A204.1 (cell line): ENCODE data around the gene TMEM117.

Experiments used
- FAIRE-seq: peaks from 2 replicates; lab custom pipeline; 2012; peaks lifted over from hg19 to GRCh38; lab: Jason Lieb, UNC

The TMEM117 gene

DNA sequence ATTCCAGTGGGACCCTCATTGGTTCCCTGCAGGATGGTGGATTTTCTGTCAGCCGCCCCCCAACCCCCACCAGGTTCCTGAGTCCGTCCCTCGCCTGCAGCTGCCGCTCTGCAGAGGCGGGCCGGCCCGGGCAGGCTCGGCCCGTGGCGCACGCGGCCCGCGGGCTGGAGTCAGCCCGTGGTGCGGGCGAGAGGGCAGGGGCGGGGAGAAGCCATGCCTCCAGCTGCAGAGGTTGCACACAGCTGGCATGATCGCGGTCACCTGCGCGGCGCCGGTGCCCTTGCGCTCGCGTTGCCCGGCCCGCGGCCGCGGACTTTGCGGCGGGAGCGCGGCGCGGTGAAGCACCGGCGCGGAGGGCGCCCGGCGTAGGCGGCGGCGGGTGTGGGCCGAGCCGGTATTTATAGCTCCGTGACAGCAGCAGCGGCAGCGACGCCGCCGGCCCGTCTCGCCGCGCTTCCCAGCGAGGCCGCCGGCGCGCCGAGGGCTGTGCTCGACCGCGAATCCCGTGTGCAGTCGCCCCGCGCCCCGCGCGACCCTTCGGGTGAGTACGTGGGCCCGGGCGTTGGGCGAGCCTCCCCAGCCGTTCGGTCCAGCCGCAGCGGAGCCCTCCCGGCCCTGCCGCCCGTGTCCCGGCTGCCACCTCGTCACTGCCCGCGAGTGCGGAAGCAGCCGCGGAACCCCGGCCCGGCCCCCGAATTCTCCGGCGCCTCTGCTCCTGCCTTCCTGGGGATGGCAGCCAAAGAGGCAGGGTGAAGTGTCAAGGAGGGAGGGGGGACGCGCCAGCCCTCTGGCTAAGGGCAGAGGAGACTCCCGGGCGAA lies at the start of gene TMEM117:
Gene TMEM117, plus strand, starts transcription at position 426 of the 819 bp plus-strand sequence.
- no peak for FAIRE-seq

DNA sequence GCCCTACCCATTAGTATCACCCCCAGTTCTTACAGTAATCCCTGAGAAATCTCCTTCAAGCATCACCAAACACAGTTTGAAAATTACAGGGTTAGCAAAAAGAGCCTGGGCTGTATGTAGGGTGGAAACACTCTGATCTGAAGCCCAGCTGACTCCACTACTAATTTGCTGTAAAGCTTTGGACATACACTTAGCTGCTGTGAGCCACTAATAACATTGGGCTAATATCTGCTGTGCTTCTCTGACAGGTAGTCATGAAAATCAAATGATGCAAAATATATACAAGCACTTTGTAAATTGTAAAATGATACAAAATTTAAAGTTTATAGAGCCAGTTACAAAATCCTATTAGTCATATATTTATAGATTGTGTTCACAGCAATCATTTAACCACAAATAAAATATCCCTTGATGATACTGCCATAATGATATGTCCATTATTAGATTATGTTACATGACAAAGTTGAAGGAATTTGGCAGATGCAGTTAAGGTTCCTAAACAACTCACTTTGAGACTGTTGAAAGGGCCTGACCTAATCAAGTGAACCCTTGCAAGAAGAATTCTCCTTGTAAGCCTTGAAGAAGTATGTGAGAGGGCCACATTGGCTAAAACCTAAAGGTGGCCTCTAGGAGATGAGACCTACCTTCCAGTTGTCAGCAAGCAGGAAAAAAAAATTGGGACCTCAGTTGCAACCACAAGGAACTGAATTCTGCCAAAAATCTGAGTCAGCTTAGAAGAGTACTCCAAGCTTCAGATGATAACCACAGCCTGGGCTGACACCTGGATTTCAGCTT lies 48.8 kb upstream of the TMEM117 start:
- FAIRE-seq: no peak

DNA sequence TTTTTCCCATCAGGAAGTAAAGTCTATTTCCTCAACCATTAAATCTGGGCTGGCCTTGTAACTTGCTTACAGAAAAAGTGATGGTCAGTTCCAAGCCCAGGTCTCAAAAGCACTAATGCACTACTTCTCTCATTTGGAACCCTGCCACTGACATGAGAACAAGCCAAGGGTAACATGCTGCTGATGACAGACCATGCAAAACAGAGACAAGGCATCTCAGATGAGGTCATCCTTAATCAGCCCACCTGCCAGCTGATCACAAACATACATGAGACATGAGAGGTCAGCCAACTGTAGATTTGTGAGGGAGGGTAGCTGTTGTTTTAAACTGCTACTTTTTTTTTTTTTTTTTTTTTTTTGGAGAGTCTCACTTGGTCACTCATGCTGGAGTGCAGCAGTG lies 45.9 kb upstream of the TMEM117 start:
- no peak for FAIRE-seq

DNA sequence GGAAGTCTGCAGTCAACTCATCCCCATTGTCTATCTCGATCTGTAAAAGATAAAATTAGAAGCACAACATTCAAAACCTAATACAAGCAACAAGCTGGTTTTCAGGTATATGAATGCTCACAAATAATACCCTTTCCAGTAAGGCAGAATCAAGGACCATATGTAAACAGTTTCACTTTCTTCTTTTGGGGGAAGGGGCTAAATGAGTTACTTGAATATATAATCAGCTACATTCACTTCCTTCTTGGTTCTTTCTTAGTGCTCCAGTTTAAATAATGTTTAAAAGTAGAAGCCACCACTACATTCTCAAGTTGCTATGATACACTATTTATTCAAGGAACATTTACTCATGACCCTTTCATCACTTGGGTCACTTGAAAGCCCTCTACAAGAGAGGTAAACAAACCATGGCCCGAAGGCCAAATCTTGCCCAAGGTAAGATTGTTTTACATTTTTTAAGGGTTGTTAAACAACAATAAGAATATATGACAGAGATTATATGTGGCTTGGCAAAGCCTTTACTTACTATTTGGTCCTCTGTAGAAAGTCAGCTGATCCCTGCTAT lies 40.1 kb upstream of the TMEM117 start:
- FAIRE-seq: no peak

DNA sequence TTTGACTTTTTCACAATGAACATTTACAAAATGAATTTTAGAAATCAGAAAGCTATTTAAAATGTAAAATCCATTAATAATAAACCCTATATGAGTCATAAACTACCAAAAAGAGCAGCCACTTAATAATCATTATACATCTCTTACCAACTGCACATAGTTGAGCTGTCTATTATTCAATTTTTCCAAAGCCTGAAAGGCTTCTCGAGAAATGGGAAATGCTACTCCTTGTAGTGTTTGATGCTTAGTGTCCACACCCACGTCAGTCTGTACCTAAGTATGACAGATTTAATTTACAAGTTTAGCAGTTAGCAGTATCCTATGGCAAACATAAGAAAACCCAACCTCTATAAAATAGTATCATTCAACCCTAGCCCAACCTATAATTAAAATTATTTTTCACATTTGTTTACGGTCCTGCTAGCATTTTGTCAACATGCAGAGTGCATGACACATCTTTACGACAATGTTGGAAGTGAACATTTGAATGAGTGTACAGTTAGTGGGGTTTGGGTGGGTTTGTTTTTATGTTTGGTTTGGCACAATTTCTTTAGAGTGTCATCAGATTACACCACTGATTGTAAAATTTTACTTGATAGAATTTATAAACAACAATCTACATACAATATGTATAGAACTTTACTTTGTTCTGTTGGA lies 38.2 kb upstream of the TMEM117 start:
- no peak for FAIRE-seq

DNA sequence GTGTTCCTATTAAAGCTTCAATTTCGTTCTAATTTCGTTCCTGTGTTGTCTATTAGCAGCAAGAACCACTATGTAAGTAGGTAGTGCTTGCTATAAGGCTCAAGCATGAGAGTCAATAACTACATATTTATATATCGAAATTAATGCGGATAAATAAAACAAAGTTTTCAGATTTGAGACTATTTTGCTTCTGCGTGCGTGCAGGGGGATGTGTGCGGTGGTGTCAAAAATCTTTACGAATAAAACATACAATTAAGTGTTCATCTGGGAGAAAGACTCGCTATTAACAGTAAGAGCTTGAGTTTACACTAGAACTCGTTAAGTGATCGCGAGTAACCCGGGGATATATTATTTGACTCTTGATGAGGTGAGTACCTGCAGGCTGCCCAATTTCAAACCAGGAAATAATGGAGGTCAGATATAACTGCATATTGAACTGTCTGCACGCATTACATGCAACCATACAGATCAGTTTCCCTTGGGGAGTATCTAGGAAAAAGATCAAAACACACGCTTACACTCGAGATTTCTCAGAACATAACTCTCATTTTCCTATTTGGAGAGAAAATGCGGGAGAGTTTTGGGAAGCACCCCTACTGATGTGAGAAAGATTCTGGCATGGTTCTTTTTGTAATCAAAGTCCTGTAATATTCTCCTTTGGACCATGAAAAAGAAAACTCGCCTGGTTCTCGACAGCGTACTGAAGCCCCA lies 30.6 kb upstream of the TMEM117 start:
- FAIRE-seq: no peak

DNA sequence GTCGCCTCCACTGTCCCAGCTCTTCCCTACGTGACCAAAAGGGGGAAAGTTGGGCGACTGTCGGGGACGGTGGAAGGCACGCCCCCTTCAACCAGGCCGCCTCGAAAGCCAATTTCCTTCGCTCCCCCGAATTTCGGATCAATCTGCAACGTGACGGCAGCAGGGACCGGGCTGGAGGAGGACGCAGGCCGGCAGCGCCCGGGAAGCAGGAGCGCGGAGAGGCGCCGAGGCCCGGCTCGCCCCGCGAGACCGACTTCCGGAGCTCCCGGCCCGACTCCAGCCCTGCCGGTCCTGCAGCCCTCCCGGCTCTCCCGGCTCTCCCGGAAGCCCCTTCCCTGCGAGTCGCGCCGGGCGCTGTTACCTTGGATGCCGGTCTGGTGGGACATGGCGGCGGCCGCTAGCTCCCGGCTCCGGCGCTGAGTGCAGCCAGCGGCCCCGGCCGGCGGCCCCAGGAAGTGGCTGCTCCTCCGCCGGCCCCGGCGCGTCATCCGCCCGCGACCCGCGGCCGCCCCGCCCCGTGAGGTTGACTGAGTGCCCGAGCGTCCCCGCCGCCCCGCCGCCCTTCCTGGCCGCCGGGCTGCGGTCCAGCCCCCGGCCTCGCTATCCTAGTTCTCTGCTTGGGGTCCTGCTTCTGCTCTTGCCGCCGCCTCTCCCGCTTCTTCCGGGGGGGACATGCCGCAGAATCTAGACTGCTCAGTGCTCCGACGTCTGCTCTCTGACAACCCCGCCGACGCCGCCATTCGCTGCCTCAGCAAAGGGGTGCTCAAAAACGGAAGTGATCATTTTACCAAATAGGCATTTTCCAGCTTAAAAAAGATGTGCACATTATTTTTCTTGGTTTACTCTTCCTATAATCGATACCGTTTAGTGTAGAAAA lies 29.8 kb upstream of the TMEM117 start, which contains the start of gene TWF1:
Gene TWF1, minus strand, starts transcription at position 458 of the 877 bp plus-strand sequence. Its CDS starts 72 bp downstream, at position 386.
- no peak for FAIRE-seq

DNA sequence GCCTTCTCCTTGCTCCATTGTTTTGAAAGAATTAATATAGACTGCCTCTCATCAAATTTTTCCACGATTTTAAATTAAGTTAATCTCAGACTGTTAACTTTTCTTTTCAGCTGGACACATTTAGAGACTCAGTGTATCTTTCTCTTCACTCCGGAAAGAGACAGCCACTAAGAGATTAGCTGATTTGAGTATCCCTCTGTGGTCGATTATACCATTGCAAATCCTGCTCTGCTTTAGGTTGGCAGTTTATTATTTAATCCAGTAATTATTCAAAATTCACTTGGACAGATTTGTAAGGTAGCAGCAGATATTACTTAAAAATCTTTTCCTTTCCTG lies 29.2 kb upstream of the TMEM117 start:
- FAIRE-seq: no peak

DNA sequence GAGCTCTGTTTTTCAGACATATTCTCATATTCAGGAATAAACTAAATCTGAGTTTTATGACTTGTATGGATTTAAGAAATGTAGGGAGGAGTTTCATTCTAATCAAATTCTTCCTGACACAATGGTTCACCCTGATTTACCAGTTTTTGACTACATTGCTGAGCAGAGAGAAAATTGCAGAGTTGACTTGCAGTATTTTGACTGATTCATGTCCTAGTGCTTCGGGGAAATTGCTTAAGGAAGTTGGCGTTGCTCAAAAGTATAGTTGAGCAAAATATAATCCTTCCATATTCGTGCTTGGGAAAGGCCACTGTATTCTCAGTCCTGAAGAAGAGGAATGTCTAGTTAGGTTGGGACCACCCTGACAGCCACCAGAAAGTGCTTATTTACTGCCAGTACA lies 28.5 kb upstream of the TMEM117 start:
- FAIRE-seq: no peak

DNA sequence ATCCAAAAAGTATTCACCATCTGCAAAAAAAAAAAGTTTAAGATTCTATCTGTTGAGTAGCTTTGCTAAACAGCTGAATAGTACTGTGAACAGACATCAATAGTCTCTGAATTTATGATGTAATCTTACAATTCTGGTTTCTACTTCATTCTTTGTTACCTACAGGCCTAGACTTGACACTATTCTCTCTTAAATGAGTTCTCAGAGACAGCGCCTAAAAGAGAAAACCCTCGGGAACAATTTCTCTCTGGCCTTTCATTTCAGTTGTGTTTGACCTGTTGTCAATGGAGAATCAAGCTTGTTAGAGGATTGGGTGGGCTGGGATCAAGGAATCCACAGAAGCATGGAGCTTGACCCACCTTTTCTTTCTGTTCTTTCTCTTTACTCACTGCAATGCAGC lies 23.8 kb upstream of the TMEM117 start:
- no peak for FAIRE-seq

DNA sequence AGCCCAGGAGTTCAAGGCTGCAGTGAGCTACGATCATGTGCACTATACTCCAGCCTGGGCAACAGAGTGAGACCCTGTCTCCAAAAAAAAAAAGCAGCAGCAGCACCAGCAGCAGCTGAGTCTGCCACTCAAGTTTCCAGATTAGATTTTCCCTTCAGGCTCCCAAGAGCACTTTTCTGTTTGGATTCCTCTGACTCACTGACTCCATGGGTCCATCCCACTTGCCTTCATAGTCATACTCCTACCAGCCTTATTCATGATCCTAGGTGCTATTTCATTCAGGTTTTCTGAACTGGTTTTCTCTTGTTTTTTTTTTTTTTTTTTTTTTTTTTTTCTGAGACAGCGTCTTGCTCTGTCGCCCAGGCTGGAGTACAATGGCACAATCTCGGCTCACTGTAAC lies 23.0 kb upstream of the TMEM117 start:
- FAIRE-seq: no peak

DNA sequence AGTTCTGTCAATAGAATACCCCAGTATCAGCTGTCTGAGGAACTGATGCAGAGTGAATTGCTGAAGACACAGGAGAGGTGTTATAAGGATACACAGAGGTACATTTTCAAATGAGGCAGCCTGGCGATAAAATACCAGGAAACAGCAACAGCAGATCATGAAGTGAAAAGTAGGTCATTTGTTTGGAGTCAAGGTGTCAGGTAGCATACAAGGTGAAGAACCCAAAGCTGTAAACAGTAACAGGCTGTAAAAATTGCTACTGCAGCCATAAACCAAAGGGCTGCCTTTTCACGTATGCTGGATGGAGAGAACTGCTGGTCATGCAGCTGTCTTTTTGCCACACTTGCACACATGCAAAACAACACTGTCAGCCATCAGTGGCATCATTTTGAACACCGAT lies 20.5 kb upstream of the TMEM117 start:
- no peak for FAIRE-seq

DNA sequence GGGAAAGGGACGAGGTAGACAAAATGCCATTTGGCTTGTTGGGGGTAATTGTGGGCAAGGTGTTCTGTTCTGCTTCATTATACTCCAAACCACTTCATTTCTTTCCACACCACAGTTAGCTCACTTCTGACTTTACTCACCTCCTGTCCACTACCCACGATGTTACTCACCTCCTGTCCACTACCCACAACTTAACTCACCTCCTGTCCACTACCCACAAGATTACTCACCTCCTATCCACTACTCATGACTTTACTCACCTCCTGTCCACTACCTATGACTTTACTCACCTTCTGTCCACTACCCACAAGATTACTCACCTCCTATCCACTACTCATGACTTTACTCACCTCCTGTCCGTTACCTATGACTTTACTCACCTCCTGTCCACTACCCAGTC lies 19.7 kb upstream of the TMEM117 start:
- no peak for FAIRE-seq

DNA sequence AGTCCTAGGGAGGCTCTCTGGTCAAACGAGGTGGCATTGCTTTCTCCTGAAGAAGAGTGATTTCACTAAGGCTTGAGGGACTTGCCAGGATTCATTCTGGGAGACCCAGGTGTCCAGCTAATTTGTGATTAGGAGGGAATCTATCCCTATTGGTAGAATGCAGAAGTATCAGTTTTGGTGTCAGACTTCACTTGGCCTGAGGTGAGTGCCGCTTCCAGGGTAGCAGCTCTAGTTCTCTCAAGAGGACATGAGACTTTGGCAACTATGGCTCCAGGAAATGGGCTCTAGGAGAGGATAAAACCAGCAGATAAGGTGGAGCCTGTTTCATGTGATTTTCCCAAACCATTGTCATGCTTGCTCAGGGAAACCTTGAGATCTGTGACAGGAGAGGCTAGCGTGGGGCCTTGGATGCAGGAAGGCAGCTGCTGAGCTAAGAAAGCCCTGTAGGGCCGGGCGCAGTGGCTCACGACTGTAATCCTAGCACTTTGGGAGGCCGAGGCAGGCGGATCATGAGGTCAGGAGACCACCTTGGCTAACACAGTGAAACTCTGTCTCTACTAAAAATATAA lies 11.6 kb upstream of the TMEM117 start:
- no peak for FAIRE-seq

DNA sequence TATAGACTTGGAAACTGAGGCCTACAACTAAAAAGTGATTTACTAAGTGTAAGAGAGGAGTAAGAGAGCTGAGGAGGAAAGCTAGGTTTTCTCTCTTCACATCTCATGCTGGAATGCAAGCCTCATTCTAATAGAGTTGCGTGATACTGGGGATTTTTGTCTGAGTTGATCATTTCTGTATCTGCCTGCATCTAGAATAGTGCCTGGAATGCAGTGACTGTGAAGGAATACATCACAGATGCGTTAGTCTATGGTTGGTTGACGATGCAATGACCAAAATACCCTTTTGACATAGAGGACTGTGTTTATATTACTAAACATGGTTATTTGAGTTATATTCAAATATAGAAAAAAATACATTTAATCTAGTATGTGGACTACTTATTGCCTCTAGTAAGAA lies 9.2 kb upstream of the TMEM117 start:
- FAIRE-seq: no peak

DNA sequence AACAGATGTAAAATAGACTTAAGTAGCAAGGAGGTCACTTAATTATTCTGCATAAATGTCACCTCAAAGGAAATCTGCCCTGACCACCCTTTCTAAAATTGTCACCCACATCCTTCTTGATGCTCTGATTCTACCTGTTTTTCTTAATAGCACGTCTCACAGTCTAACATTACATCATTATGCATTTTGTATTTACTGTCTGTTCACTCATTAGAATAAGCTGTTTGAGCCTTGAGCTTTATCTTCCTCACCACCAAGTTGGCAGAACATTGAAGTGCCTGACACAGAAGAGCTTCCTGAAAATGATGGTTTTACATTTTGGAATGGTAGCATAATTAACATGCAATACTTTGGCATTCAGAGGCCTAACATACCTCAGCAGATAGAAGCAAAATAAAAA lies 8.8 kb upstream of the TMEM117 start:
- no peak for FAIRE-seq

DNA sequence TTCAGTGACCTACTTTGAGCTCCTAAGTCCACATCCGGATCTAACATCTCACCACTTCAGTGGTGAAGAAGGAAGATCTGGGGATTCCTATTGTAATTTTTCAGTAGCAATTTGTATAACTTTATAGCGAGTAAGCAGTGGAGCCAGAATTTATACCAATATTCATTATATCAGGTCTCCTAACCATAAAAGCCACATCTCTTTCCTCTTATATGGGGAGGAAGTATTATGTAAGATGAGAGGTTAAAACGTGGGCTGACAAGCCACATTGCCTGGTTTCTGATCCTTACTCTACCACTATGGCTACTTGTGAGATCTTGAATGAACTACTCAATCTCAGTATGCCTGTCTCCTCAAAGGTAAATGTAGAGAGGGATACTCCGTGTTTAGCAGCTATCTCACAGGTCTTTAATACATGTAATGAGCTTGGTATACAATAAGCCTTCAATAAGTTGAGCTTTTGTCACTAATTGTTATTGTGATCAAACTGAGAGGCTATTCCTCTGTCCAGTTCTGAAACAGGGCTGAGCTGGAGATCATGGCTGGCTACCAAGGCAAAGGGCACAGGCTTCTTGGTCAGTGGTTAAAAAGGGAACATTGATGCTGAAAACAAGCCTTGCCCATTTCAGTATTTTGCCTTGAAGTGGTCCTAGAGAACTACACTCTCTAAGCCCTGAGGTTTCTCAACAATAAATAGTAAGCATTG lies 3.3 kb upstream of the TMEM117 start:
- FAIRE-seq: no peak

DNA sequence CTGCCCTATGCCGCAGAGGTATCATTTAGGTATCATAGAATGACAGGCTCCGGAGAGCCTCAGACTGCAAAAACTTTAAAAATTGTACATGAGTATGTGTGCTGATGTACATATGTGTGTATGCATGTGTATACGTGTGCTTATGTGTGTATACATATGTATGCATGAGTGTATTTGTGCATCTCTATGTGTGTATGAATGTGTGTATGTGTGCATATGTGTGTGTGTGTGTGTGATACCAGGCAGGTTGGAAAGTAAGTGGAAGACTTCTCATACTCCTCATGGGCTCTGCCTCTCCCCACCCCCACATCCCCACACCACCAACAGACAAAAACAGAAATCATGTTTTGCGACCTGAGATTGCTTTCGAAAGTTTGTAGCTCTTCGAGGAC lies 621 bp upstream of the TMEM117 start:
- FAIRE-seq: no peak

DNA sequence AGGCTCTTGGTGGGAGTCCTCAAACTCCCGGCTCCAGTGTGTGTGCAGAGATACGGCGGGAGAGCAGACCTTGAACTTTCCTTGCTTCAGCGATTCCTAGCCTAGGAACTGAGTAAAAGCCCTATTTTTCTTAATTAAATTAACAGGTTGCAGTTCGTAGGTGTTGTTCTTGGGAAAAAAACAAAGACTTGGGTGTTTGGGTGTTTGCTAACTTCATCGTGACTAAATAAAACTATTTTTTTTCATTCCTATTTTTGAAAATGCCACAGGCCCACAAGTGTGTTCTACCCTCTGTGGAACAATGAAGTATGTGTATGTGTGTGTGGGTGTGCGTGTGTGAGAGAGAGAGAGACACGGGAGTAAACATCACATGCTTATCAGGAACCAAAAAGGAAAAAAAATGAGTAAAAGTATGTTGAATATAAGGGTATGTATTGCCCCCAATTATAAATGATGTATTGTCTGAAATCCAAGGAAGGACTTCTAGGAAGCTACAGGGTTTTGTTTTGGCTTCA lies 651 bp downstream of the TMEM117 start:
- no peak for FAIRE-seq

DNA sequence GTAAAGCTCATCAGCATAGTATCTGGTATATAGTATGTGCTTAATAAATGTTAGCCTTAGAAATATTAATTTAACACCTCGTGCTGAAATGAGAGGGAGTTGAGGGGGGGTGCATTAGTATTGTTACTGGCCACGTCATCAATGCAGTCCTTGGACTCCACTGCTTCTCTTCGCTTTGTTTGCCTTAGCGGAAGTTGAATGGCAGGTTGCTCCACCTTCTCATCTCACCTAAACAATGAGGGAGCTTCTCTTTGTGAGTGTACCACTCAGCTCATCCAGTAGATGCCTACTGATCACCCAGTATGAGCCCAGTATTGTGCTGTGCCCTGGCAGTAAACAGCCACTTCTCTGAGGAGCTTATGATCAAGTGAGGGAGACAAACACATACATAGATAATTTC lies 4.5 kb downstream of the TMEM117 start:
- FAIRE-seq: no peak
